HUES64 (cell line): Measurements from ENCODE around the gene PID1. TPM values are rescaled to one million over a fixed set of nuclear protein-coding genes. Genes with fewer than 3 reads are reported as not detected.

ENCODE experiments used
- H3K27ac ChIP-seq: 2 replicates; pipeline ENCODE4 v1.7.0; 2013; ENCODE audit warnings: low read depth, low read length, inconsistent platforms
- H3K27me3 ChIP-seq: 2 replicates; pipeline ENCODE4 v1.6.1; 2013; ENCODE audit warnings: mild to moderate bottlenecking, low read length; ENCODE audit not compliant: insufficient read depth
- H3K36me3 ChIP-seq: 2 replicates; pipeline ENCODE4 v1.6.1; 2013; ENCODE audit warnings: mild to moderate bottlenecking, low read length; ENCODE audit not compliant: insufficient read depth
- H3K4me1 ChIP-seq: 2 replicates; pipeline ENCODE4 v1.6.1; 2013; ENCODE audit warnings: mild to moderate bottlenecking, low read length, moderate library complexity; ENCODE audit not compliant: insufficient read depth
- H3K4me3 ChIP-seq: 2 replicates; pipeline ENCODE4 v1.5.1; 2013; ENCODE audit warnings: mild to moderate bottlenecking, low read length, moderate library complexity
- H3K9ac ChIP-seq: 2 replicates; pipeline ENCODE4 v1.6.1; 2013; ENCODE audit warnings: mild to moderate bottlenecking, low read depth, low read length
- H3K9me3 ChIP-seq: 2 replicates; pipeline ENCODE4 v1.6.1; 2013; ENCODE audit warnings: low read depth, low read length; ENCODE audit not compliant: insufficient read depth
- WGBS: fragments of 150-250, 120-280 bp; methylation state at CpG from one replicate; pipeline ENCODE4 v1.1.7; 2013; ENCODE audit warnings: missing lambda C conversion rate; 5-methylcytosine and 5-hydroxymethylcytosine counted together
- polyA plus RNA-seq, 2 experiments: library from polyadenylated mRNA; stranded (reverse); fragments of 50-300 nt; gene quantifications; one replicate each; pipeline ENCODE4 v1.2.3, GENCODE V29; 2013

Gene PID1
- polyA plus RNA-seq (2013, experiment 1 of 2) = 1.7 TPM
- 1.7 TPM for polyA plus RNA-seq (2013, experiment 2 of 2)

- Histone ChIP-seq H3K9me3 (no peaks in the 10 kb centered on the region), H3K36me3 (no peaks in the 10 kb centered on the region), H3K27me3 (peaks cover 34% of the 10 kb centered on the region), H3K9ac (peak within 1 kb of the TSS; percentile 53), H3K4me1 (peaks cover 5% of the 10 kb centered on the region; the same call in 1 of the 2 replicates), H3K4me3 (peak within 1 kb of the TSS; percentile 66), H3K27ac (no peak within 1 kb of the TSS)
- 6% methylated on average over 68 of the region's 68 CpGs for WGBS
These were observed at the start of gene PID1 for GRCh38 chr2:229270551-229271410. TSS of gene PID1 (minus strand) at chr2:229271287. CDS start at chr2:229271043, 244 bp downstream.

GRCh38 chr2:229319558-229319957, 48.5 kb upstream of the PID1 start:
- H3K9me3 ChIP-seq = 0 out of 2 replicates have a peak, but pooled peaks cover 4% of the 10 kb centered on the region
- H3K9ac ChIP-seq = no peak overlapping the region
- no peaks in the 10 kb centered on the region for H3K4me1 ChIP-seq
- H3K4me3 ChIP-seq = no peak overlapping the region
- H3K27me3 ChIP-seq = no peaks in the 10 kb centered on the region
- no peak overlapping the region for H3K27ac ChIP-seq
- WGBS = 95% methylated on average over 2 of the region's 3 CpGs
- H3K36me3 ChIP-seq = no peaks in the 10 kb centered on the region

- Histone ChIP-seq H3K36me3 (no peaks in the 10 kb centered on the region), H3K27me3 (no peaks in the 10 kb centered on the region), H3K4me3 (no peak overlapping the region), H3K4me1 (no peaks in the 10 kb centered on the region), H3K27ac (no peak overlapping the region), H3K9me3 (no peaks in the 10 kb centered on the region), H3K9ac (no peak overlapping the region)
- WGBS = 89% methylated on average over 5 of the region's 5 CpGs
These were observed 43.0 kb upstream of the PID1 start for GRCh38 chr2:229314117-229314516.

- Histone ChIP-seq H3K27ac (no peak overlapping the region), H3K4me3 (no peak overlapping the region), H3K9me3 (no peaks in the 10 kb centered on the region), H3K36me3 (no peaks in the 10 kb centered on the region), H3K9ac (no peak overlapping the region), H3K27me3 (no peaks in the 10 kb centered on the region), H3K4me1 (no peaks in the 10 kb centered on the region)
- 92% methylated on average over 2 of the region's 3 CpGs for WGBS
These were observed 42.5 kb upstream of the PID1 start for GRCh38 chr2:229313591-229313990.

GRCh38 chr2:229301237-229301636, 30.1 kb upstream of the PID1 start:
- H3K9me3 ChIP-seq = no peaks in the 10 kb centered on the region
- no peaks in the 10 kb centered on the region for H3K36me3 ChIP-seq
- H3K4me1 ChIP-seq = no peaks in the 10 kb centered on the region
- 78% methylated on average over 2 of the region's 2 CpGs for WGBS
- H3K4me3 ChIP-seq = no peak overlapping the region
- no peaks in the 10 kb centered on the region for H3K27me3 ChIP-seq
- no peak overlapping the region for H3K9ac ChIP-seq
- no peak overlapping the region for H3K27ac ChIP-seq

- Histone ChIP-seq H3K9me3 (no peaks in the 10 kb centered on the region), H3K9ac (no peak overlapping the region), H3K4me1 (no peaks in the 10 kb centered on the region), H3K27ac (no peak overlapping the region), H3K36me3 (no peaks in the 10 kb centered on the region), H3K4me3 (no peak overlapping the region), H3K27me3 (no peaks in the 10 kb centered on the region)
- 83% methylated on average over 2 of the region's 3 CpGs for WGBS
These were observed 29.7 kb upstream of the PID1 start for GRCh38 chr2:229300790-229301189.

- Histone ChIP-seq H3K36me3 (no peaks in the 10 kb centered on the region), H3K27me3 (no peaks in the 10 kb centered on the region)
These were observed 29.3 kb upstream of the PID1 start for GRCh38 chr2:229300371-229300770.

GRCh38 chr2:229297247-229297646, 26.2 kb upstream of the PID1 start:
- Histone ChIP-seq H3K9ac (no peak overlapping the region), H3K9me3 (no peaks in the 10 kb centered on the region), H3K4me1 (no peaks in the 10 kb centered on the region), H3K36me3 (no peaks in the 10 kb centered on the region), H3K27me3 (no peaks in the 10 kb centered on the region), H3K4me3 (no peak overlapping the region), H3K27ac (no peak overlapping the region)
- whole genome bisulfite sequencing = 84% methylated on average over 6 of the region's 6 CpGs

More at GRCh38 chr2:229300371-229300770, 29.3 kb upstream of the PID1 start:
- Histone ChIP-seq H3K9ac (no peak overlapping the region), H3K9me3 (no peaks in the 10 kb centered on the region), H3K27ac (no peak overlapping the region), H3K4me3 (no peak overlapping the region), H3K4me1 (no peaks in the 10 kb centered on the region)
- WGBS = 83% methylated on average over 1 of the region's 1 CpG

GRCh38 chr2:229296536-229296935, 25.4 kb upstream of the PID1 start:
- H3K9me3 ChIP-seq = no peaks in the 10 kb centered on the region
- no peak overlapping the region for H3K4me3 ChIP-seq
- no peak overlapping the region for H3K9ac ChIP-seq
- no peaks in the 10 kb centered on the region for H3K27me3 ChIP-seq
- H3K36me3 ChIP-seq = no peaks in the 10 kb centered on the region
- H3K27ac ChIP-seq = no peak overlapping the region
- H3K4me1 ChIP-seq = no peaks in the 10 kb centered on the region
- WGBS = 98% methylated on average over 3 of the region's 3 CpGs

- H3K27ac ChIP-seq = no peak overlapping the region
- 0 out of 2 replicates have a peak, but pooled peaks cover 1% of the 10 kb centered on the region for H3K9me3 ChIP-seq
- H3K4me1 ChIP-seq = no peaks in the 10 kb centered on the region
- H3K4me3 ChIP-seq = no peak overlapping the region
- H3K27me3 ChIP-seq = no peaks in the 10 kb centered on the region
- no peaks in the 10 kb centered on the region for H3K36me3 ChIP-seq
- H3K9ac ChIP-seq = no peak overlapping the region
These were observed 24.9 kb upstream of the PID1 start for GRCh38 chr2:229296016-229296415.

- H3K9me3 ChIP-seq = peaks cover 5% of the 10 kb centered on the region; the same call in 1 of the 2 replicates
- H3K27me3 ChIP-seq = no peaks in the 10 kb centered on the region
- no peak overlapping the region for H3K4me3 ChIP-seq
- no peaks in the 10 kb centered on the region for H3K4me1 ChIP-seq
- 60% methylated on average over 1 of the region's 1 CpG for WGBS
- H3K9ac ChIP-seq = no peak overlapping the region
- no peak overlapping the region for H3K27ac ChIP-seq
- no peaks in the 10 kb centered on the region for H3K36me3 ChIP-seq
These were observed 16.7 kb upstream of the PID1 start for GRCh38 chr2:229287823-229288222.
